ENCODE data around the gene DPPA4.

Gene DPPA4

GRCh38 chr3:109338322-109338721 is 976 bp upstream of the DPPA4 start:
- DNase-seq (ENCODE audit: low read depth, low spot score): no peak

- no peak for DNase-seq (ENCODE audit: low read depth, low spot score)
Observed at GRCh38 chr3:109336291-109336861, 970 bp downstream of the DPPA4 start.

GRCh38 chr3:109334572-109334971 is 2.8 kb downstream of the DPPA4 start:
- DNase-seq (ENCODE audit: low read depth, low spot score): no peak

GRCh38 chr3:109331692-109332091 is 5.7 kb downstream of the DPPA4 start:
- DNase-seq (ENCODE audit: low read depth, low spot score): no peak

- DNase-seq (ENCODE audit: low read depth, low spot score): no peak
Observed at GRCh38 chr3:109330405-109330804, 6.9 kb downstream of the DPPA4 start.

GRCh38 chr3:109328202-109328601 is 9.1 kb downstream of the DPPA4 start:
- DNase-seq (ENCODE audit: low read depth, low spot score): no peak

- no peak for DNase-seq (ENCODE audit: low read depth, low spot score)
Observed at GRCh38 chr3:109325657-109326056, 11.7 kb downstream of the DPPA4 start.

GRCh38 chr3:109325109-109325508 is 12.2 kb downstream of the DPPA4 start:
- DNase-seq (ENCODE audit: low read depth, low spot score): no peak

GRCh38 chr3:109316162-109316730 is 21.1 kb downstream of the DPPA4 start, which contains the start of gene DPPA2:
Gene DPPA2, minus strand, starts transcription at chr3:109316517. Its CDS starts 1,975 bp downstream, at chr3:109314542.
- DNase-seq (ENCODE audit: low read depth, low spot score): no peak

GRCh38 chr3:109313061-109313460 is 24.3 kb downstream of the DPPA4 start:
- DNase-seq (ENCODE audit: low read depth, low spot score): no peak

- no peak for DNase-seq (ENCODE audit: low read depth, low spot score)
Observed at GRCh38 chr3:109297496-109297895, 39.9 kb downstream of the DPPA4 start.

GRCh38 chr3:109284071-109284470 is 53.3 kb downstream of the DPPA4 start:
- DNase-seq (ENCODE audit: low read depth, low spot score): no peak

GRCh38 chr3:109278546-109278945 is 58.8 kb downstream of the DPPA4 start:
- no peak for DNase-seq (ENCODE audit: low read depth, low spot score)

GRCh38 chr3:109278141-109278540 is 59.2 kb downstream of the DPPA4 start:
- no peak for DNase-seq (ENCODE audit: low read depth, low spot score)

Data from activated naive CD8-positive, alpha-beta T cell treated with anti-CD3 and anti-CD28 coated beads, Interleukin-2, amount 50 U/mL, for 16 hours (primary cell).